ENCODE measurements around the gene GPSM3. TPM values are rescaled to one million over a fixed set of nuclear protein-coding genes. Genes with fewer than 3 reads are reported as not detected.

The GPSM3 gene
- total RNA-seq, 1 experiment from 2014 or later = 16.2 TPM

GRCh38 chr6:32167154-32167760, 25.2 kb downstream of the GPSM3 start:
- Histone ChIP-seq H3K36me3 (peaks cover 53% of the 10 kb centered on the region), H3K27ac (no peak overlapping the region), H3K4me3 (no peak overlapping the region), H3K9me3 (replicated peaks) (no peaks in the 10 kb centered on the region), H3K27me3 (replicated peaks) (no peaks in the 10 kb centered on the region), H3K4me1 (replicated peaks) (peaks cover 23% of the 10 kb centered on the region)
- no peak for DNase-seq (ENCODE audit: low read depth in 1 of 2, low spot score in 2 of 2)

GRCh38 chr6:32166411-32167061, 25.9 kb downstream of the GPSM3 start:
- H3K27me3 ChIP-seq (replicated peaks) = no peaks in the 10 kb centered on the region
- H3K4me1 ChIP-seq (replicated peaks) = peaks cover 23% of the 10 kb centered on the region
- H3K4me3 ChIP-seq = no peak overlapping the region
- peaks cover 53% of the 10 kb centered on the region for H3K36me3 ChIP-seq
- DNase-seq (ENCODE audit: low read depth in 1 of 2, low spot score in 2 of 2) = no peak
- no peaks in the 10 kb centered on the region for H3K9me3 ChIP-seq (replicated peaks)
- no peak overlapping the region for H3K27ac ChIP-seq

- Histone ChIP-seq H3K27me3 (replicated peaks) (no peaks in the 10 kb centered on the region), H3K27ac (no peak within 1 kb of the TSS), H3K4me1 (replicated peaks) (peaks cover 10% of the 10 kb centered on the region), H3K9me3 (replicated peaks) (no peaks in the 10 kb centered on the region), H3K36me3 (peaks cover 32% of the 10 kb centered on the region), H3K4me3 (no peak within 1 kb of the TSS)
- DNase-seq (ENCODE audit: low read depth in 1 of 2, low spot score in 2 of 2) = no peak
Observed at GRCh38 chr6:32164295-32164694, 28.1 kb downstream of the GPSM3 start, which contains the start of gene EGFL8. Gene EGFL8 (plus strand): TSS chr6:32164595. CDS start chr6:32166166, 1,571 bp downstream.

- no peaks in the 10 kb centered on the region for H3K9me3 ChIP-seq (replicated peaks)
- no peak overlapping the region for H3K27ac ChIP-seq
- peaks cover 26% of the 10 kb centered on the region for H3K36me3 ChIP-seq
- peaks cover 4% of the 10 kb centered on the region for H3K4me1 ChIP-seq (replicated peaks)
- no peak for DNase-seq (ENCODE audit: low read depth in 1 of 2, low spot score in 2 of 2)
- H3K27me3 ChIP-seq (replicated peaks) = no peaks in the 10 kb centered on the region
- no peak overlapping the region for H3K4me3 ChIP-seq
Observed at GRCh38 chr6:32163559-32164258, 28.7 kb downstream of the GPSM3 start.

- no peak overlapping the region for H3K4me3 ChIP-seq
- H3K27ac ChIP-seq = no peak overlapping the region
- DNase-seq (ENCODE audit: low read depth in 1 of 2, low spot score in 2 of 2) = no peak
- H3K4me1 ChIP-seq (replicated peaks) = peaks cover 15% of the 10 kb centered on the region
- H3K27me3 ChIP-seq (replicated peaks) = no peaks in the 10 kb centered on the region
- H3K36me3 ChIP-seq = peaks cover 21% of the 10 kb centered on the region
- H3K9me3 ChIP-seq (replicated peaks) = no peaks in the 10 kb centered on the region
Observed at GRCh38 chr6:32158052-32158451, 34.4 kb downstream of the GPSM3 start.

GRCh38 chr6:32156891-32157290, 35.6 kb downstream of the GPSM3 start:
- no peak overlapping the region for H3K4me3 ChIP-seq

GRCh38 chr6:32154514-32155161, 37.8 kb downstream of the GPSM3 start:
- Histone ChIP-seq H3K9me3 (replicated peaks) (no peaks in the 10 kb centered on the region), H3K27me3 (replicated peaks) (no peaks in the 10 kb centered on the region), H3K4me3 (peak overlapping the region; percentile 56), H3K27ac (peak overlapping the region; percentile 68), H3K36me3 (peaks cover 21% of the 10 kb centered on the region), H3K4me1 (replicated peaks) (peaks cover 18% of the 10 kb centered on the region)
- peak in 1 of 2 experiments; percentile 73 for DNase-seq (ENCODE audit: low read depth in 1 of 2, low spot score in 2 of 2)

More at GRCh38 chr6:32156891-32157290, 35.6 kb downstream of the GPSM3 start:
- Histone ChIP-seq H3K27me3 (replicated peaks) (no peaks in the 10 kb centered on the region), H3K9me3 (replicated peaks) (no peaks in the 10 kb centered on the region), H3K4me1 (replicated peaks) (peaks cover 18% of the 10 kb centered on the region), H3K27ac (no peak overlapping the region), H3K36me3 (peaks cover 21% of the 10 kb centered on the region)
- DNase-seq (ENCODE audit: low read depth in 1 of 2, low spot score in 2 of 2) = no peak

- peak within 1 kb of the TSS; percentile 56 for H3K4me3 ChIP-seq
Observed at GRCh38 chr6:32153564-32154513, 38.6 kb downstream of the GPSM3 start, which contains the start of gene PPT2. Gene PPT2 (plus strand): TSS chr6:32154141. CDS start chr6:32154595, 454 bp downstream.

GRCh38 chr6:32152769-32153563, 39.5 kb downstream of the GPSM3 start:
- Histone ChIP-seq H3K4me3 (peak overlapping the region; percentile 56), H3K4me1 (replicated peaks) (peaks cover 18% of the 10 kb centered on the region), H3K9me3 (replicated peaks) (no peaks in the 10 kb centered on the region), H3K36me3 (peaks cover 16% of the 10 kb centered on the region), H3K27ac (peak overlapping the region; percentile 68; the same call in 1 of the 2 replicates), H3K27me3 (replicated peaks) (no peaks in the 10 kb centered on the region)
- DNase-seq (ENCODE audit: low read depth in 1 of 2, low spot score in 2 of 2) = no peak

More at GRCh38 chr6:32153564-32154513, 38.6 kb downstream of the GPSM3 start, which contains the start of gene PPT2:
- DNase-seq (ENCODE audit: low read depth in 1 of 2, low spot score in 2 of 2) = peak; percentile 87 to 90
- Histone ChIP-seq H3K27ac (peak within 1 kb of the TSS; percentile 68), H3K36me3 (peaks cover 21% of the 10 kb centered on the region), H3K9me3 (replicated peaks) (no peaks in the 10 kb centered on the region), H3K4me1 (replicated peaks) (peaks cover 18% of the 10 kb centered on the region), H3K27me3 (replicated peaks) (no peaks in the 10 kb centered on the region)

- Histone ChIP-seq H3K27ac (no peak within 1 kb of the TSS), H3K36me3 (peaks cover 9% of the 10 kb centered on the region), H3K9me3 (replicated peaks) (no peaks in the 10 kb centered on the region), H3K4me1 (replicated peaks) (peaks cover 18% of the 10 kb centered on the region), H3K27me3 (replicated peaks) (no peaks in the 10 kb centered on the region), H3K4me3 (no peak within 1 kb of the TSS)
- DNase-seq (ENCODE audit: low read depth in 1 of 2, low spot score in 2 of 2) = no peak
Observed at GRCh38 chr6:32151863-32152768, 40.3 kb downstream of the GPSM3 start, which contains the start of gene PRRT1. Gene PRRT1 (minus strand): TSS chr6:32151939. CDS start chr6:32151827, 112 bp downstream.

GRCh38 chr6:32151181-32151862, 41.1 kb downstream of the GPSM3 start:
- peaks cover 18% of the 10 kb centered on the region for H3K4me1 ChIP-seq (replicated peaks)
- H3K9me3 ChIP-seq (replicated peaks) = no peaks in the 10 kb centered on the region
- no peak for DNase-seq (ENCODE audit: low read depth in 1 of 2, low spot score in 2 of 2)
- H3K36me3 ChIP-seq = peaks cover 2% of the 10 kb centered on the region
- H3K27me3 ChIP-seq (replicated peaks) = peaks cover 5% of the 10 kb centered on the region; the same call in 1 of the 2 replicates
- no peak overlapping the region for H3K4me3 ChIP-seq
- H3K27ac ChIP-seq = no peak overlapping the region

Data from SJSA1 (cell line).